Endodermal cell (in vitro differentiated cells): ENCODE data around the gene DTNBP1. TPM values are rescaled to one million over a fixed set of nuclear protein-coding genes. Genes with fewer than 3 reads are reported as not detected.

ENCODE experiments used
- DNase-seq: peaks from one replicate; pipeline ENCODE4 v3.0.0-alpha.2; 2017
- H3K27ac ChIP-seq: 2 replicates; pipeline ENCODE4 v1.5.1; 2013; ENCODE audit warnings: mild to moderate bottlenecking, low read depth, low read length, moderate library complexity
- H3K27me3 ChIP-seq: 2 replicates; pipeline ENCODE4 v1.6.1; 2013; ENCODE audit warnings: mild to moderate bottlenecking, low read length, moderate library complexity; ENCODE audit not compliant: insufficient read depth, control insufficient read depth, poor library complexity, severe bottlenecking
- H3K36me3 ChIP-seq: 2 replicates; pipeline ENCODE4 v1.7.0; 2013; ENCODE audit warnings: mild to moderate bottlenecking, low read length, moderate library complexity; ENCODE audit not compliant: control insufficient read depth, insufficient read depth
- H3K4me1 ChIP-seq: one replicate; pipeline ENCODE4 v1.7.0; 2013; ENCODE audit warnings: low read length; ENCODE audit not compliant: control insufficient read depth, insufficient read depth
- H3K4me3 ChIP-seq: 2 replicates; pipeline ENCODE4 v1.5.1; 2013; ENCODE audit warnings: mild to moderate bottlenecking, low read length, moderate library complexity
- H3K9ac ChIP-seq: 2 replicates; pipeline ENCODE4 v1.6.1; 2013; ENCODE audit warnings: mild to moderate bottlenecking, low read length, moderate library complexity; ENCODE audit not compliant: poor library complexity, severe bottlenecking; ENCODE audit errors: extremely low read depth
- H3K9me3 ChIP-seq: 2 replicates; pipeline ENCODE4 v1.6.1; 2013; ENCODE audit warnings: mild to moderate bottlenecking, low read length, moderate library complexity; ENCODE audit not compliant: control insufficient read depth
- H3K27ac Mint-ChIP-seq: 2 replicates; pipeline ENCODE4 v1.8.0; 2020; ENCODE audit warnings: mixed read lengths
- H3K27me3 Mint-ChIP-seq: 2 replicates; pipeline ENCODE4 v1.8.0; 2021; ENCODE audit warnings: mild to moderate bottlenecking, mixed read lengths; ENCODE audit not compliant: insufficient read depth
- H3K36me3 Mint-ChIP-seq: 2 replicates; pipeline ENCODE4 v1.8.0; 2020; ENCODE audit warnings: low read depth, mixed read lengths
- H3K4me1 Mint-ChIP-seq: 2 replicates; pipeline ENCODE4 v1.8.0; 2020; ENCODE audit warnings: mixed read lengths
- H3K4me3 Mint-ChIP-seq: 2 replicates; pipeline ENCODE4 v1.8.0; 2020; ENCODE audit warnings: mild to moderate bottlenecking, moderate library complexity, mixed read lengths
- H3K9me3 Mint-ChIP-seq: 2 replicates; pipeline ENCODE4 v1.8.0; 2020; ENCODE audit warnings: mild to moderate bottlenecking, mixed read lengths
- CTCF ChIP-seq: fragments of 200-600 bp; sonication (generic); conservative IDR thresholded peaks from 2 replicates; pipeline ENCODE4 v1.5.0; 2021; ENCODE audit warnings: antibody characterized with exemption, mild to moderate bottlenecking
- WGBS, 2 experiments: methylation state at CpG; one replicate each; pipeline versions ENCODE4 v1.1.5 to v1.1.7; 2013; ENCODE audit warnings: missing lambda C conversion rate in 2 of 2, mixed read lengths in 1 of 2; ENCODE audit not compliant: insufficient coverage in 1 of 2, insufficient read length in 1 of 2; 5-methylcytosine and 5-hydroxymethylcytosine counted together
- total RNA-seq, 2 donors: library from RNA; stranded (reverse); fragmentation: NEBNext Ultra II Directional in 1 of 2; extraction: Animal tissue kit (Norgen Biotek cat#: 25700) in 1 of 2; gene quantifications; 2 replicates in 1 of 2; 3 replicates in 1 of 2; pipeline ENCODE4 v1.2.1, GENCODE V29; 2021

Gene DTNBP1
- total RNA-seq, 2 donors from 2014 or later = 14.1 to 31.4 TPM

GRCh38 chr6:15484821-15485220 lies 178.0 kb downstream of the DTNBP1 start:
- Histone ChIP-seq H3K27ac (no peak overlapping the region), H3K9ac (no peak overlapping the region), H3K27me3 (no peaks in the 10 kb centered on the region), H3K4me1 (peaks cover under 1% of the 10 kb centered on the region), H3K36me3 (peaks cover 32% of the 10 kb centered on the region), H3K9me3 (no peaks in the 10 kb centered on the region), H3K4me3 (no peak overlapping the region)
- Mint-ChIP-seq H3K4me3 (no peak overlapping the region), H3K27ac (no peak overlapping the region), H3K9me3 (no peaks in the 10 kb centered on the region), H3K27me3 (no peaks in the 10 kb centered on the region), H3K36me3 (peaks cover 24% of the 10 kb centered on the region), H3K4me1 (peaks cover 37% of the 10 kb centered on the region)
- no peak for TF ChIP-seq CTCF
- 92 to 93% methylated on average over 3 to 4 of the region's 4 CpGs for WGBS, 2 experiments
- DNase-seq = no peak

GRCh38 chr6:15484140-15484539 lies 178.7 kb downstream of the DTNBP1 start:
- Histone ChIP-seq H3K36me3 (peaks cover 26% of the 10 kb centered on the region), H3K27ac (no peak overlapping the region), H3K9me3 (no peaks in the 10 kb centered on the region), H3K9ac (no peak overlapping the region), H3K4me1 (peaks cover 5% of the 10 kb centered on the region), H3K27me3 (no peaks in the 10 kb centered on the region), H3K4me3 (no peak overlapping the region)
- no peak overlapping the region for H3K27ac Mint-ChIP-seq
- H3K27me3 Mint-ChIP-seq = no peaks in the 10 kb centered on the region
- TF ChIP-seq CTCF = no peak
- peaks cover 22% of the 10 kb centered on the region for H3K36me3 Mint-ChIP-seq
- no peak overlapping the region for H3K4me3 Mint-ChIP-seq
- H3K9me3 Mint-ChIP-seq = no peaks in the 10 kb centered on the region
- 94 to 100% methylated on average over 1 to 3 of the region's 3 CpGs for WGBS, 2 experiments
- peaks cover 43% of the 10 kb centered on the region for H3K4me1 Mint-ChIP-seq
- DNase-seq = peak; percentile 29

- Mint-ChIP-seq H3K4me3 (no peak overlapping the region), H3K27ac (no peak overlapping the region), H3K4me1 (peaks cover 46% of the 10 kb centered on the region), H3K9me3 (no peaks in the 10 kb centered on the region), H3K27me3 (no peaks in the 10 kb centered on the region), H3K36me3 (peaks cover 15% of the 10 kb centered on the region)
- Histone ChIP-seq H3K4me3 (no peak overlapping the region), H3K9me3 (no peaks in the 10 kb centered on the region), H3K27me3 (no peaks in the 10 kb centered on the region), H3K9ac (no peak overlapping the region), H3K27ac (no peak overlapping the region), H3K36me3 (peaks cover 15% of the 10 kb centered on the region), H3K4me1 (peaks cover 5% of the 10 kb centered on the region)
- no peak for TF ChIP-seq CTCF
- 91% methylated on average over 1 of the region's 1 CpG; no CpG with 5 or more reads in 1 of the 2 experiments for WGBS, 2 experiments
- no peak for DNase-seq
These were observed 179.8 kb downstream of the DTNBP1 start for GRCh38 chr6:15483060-15483459.
